Umbilical cord (tissue), 2 donors: ENCODE measurements around the gene TMEM259. TPM values are rescaled to one million over a fixed set of nuclear protein-coding genes. Genes with fewer than 3 reads are reported as not detected.

Experiments used
- DNase-seq: peaks from one replicate; pipeline ENCODE4 v3.0.0-alpha.2; 2015; ENCODE audit warnings: low spot score
- total RNA-seq: library from RNA; depleted of rRNA; stranded (reverse); fragments of >200 nt; gene quantifications from one replicate; pipeline ENCODE4 v1.2.3, GENCODE V29; 2014; ENCODE audit warnings: low replicate concordance; ENCODE audit not compliant: insufficient read depth

TMEM259 gene
- total RNA-seq, 1 donor from 2014 or later = 54.4 TPM

- no peak for DNase-seq
These were observed 35.1 kb upstream of the TMEM259 start for GRCh38 chr19:1055886-1056620.

- no peak for DNase-seq
These were observed 34.1 kb upstream of the TMEM259 start for GRCh38 chr19:1055028-1055425.

GRCh38 chr19:1054102-1055027 is 33.4 kb upstream of the TMEM259 start:
- DNase-seq = no peak

GRCh38 chr19:1053176-1054101 is 32.5 kb upstream of the TMEM259 start:
- DNase-seq = no peak

GRCh38 chr19:1052349-1052975 is 31.5 kb upstream of the TMEM259 start:
- DNase-seq = no peak

- no peak for DNase-seq
These were observed 30.9 kb upstream of the TMEM259 start for GRCh38 chr19:1051791-1052190.

- no peak for DNase-seq
These were observed 30.3 kb upstream of the TMEM259 start for GRCh38 chr19:1050989-1051788.

- DNase-seq = no peak
These were observed 28.9 kb upstream of the TMEM259 start for GRCh38 chr19:1049800-1050199.

- DNase-seq = no peak
These were observed 28.2 kb upstream of the TMEM259 start for GRCh38 chr19:1049106-1049505.

GRCh38 chr19:1047696-1048147 is 26.8 kb upstream of the TMEM259 start:
- DNase-seq = no peak

GRCh38 chr19:1046836-1047695 is 26.1 kb upstream of the TMEM259 start:
- no peak for DNase-seq

GRCh38 chr19:1046117-1046626 is 25.2 kb upstream of the TMEM259 start:
- DNase-seq = no peak

- no peak for DNase-seq
These were observed 24.3 kb upstream of the TMEM259 start for GRCh38 chr19:1045247-1045603.

- DNase-seq = peak; percentile 31
These were observed 22.0 kb upstream of the TMEM259 start for GRCh38 chr19:1042689-1043511.

GRCh38 chr19:1041835-1042685 is 21.1 kb upstream of the TMEM259 start:
- DNase-seq = no peak

GRCh38 chr19:1041272-1041834 is 20.4 kb upstream of the TMEM259 start:
- no peak for DNase-seq
